B cell (primary cell): ENCODE data around the gene KLK2. TPM values are rescaled to one million over a fixed set of nuclear protein-coding genes. Genes with fewer than 3 reads are reported as not detected.

Source experiments
- ATAC-seq: fragments of 200-7000 bp; cut with Tn5 transposase; one replicate; pipeline ENCODE4 v1.10.0; 2021; ENCODE audit warnings: low read depth, mild to moderate bottlenecking, moderate number of reproducible peaks, moderate library complexity
- CTCF ChIA-PET: fragments of 350-600 bp; sonication (Branson Sonifier 250); formaldehyde crosslinking; loops from one replicate; lab custom pipeline; 2021; ENCODE audit warnings: antibody characterized with exemption, inconsistent platforms; lab: Charles Lee
- POLR2A ChIA-PET: fragments of 350-600 bp; sonication (Branson Sonifier 250); formaldehyde crosslinking; loops from one replicate; lab custom pipeline; 2021; ENCODE audit warnings: antibody characterized with exemption; lab: Charles Lee
- DNase-seq: peaks from one replicate; pipeline ENCODE4 v3.0.0; 2013
- H2AFZ ChIP-seq: 2 replicates; pipeline ENCODE4 v1.6.1; 2012; ENCODE audit warnings: mild to moderate bottlenecking, low read depth, low read length; ENCODE audit not compliant: insufficient read depth, poor library complexity, severe bottlenecking
- H3K27ac ChIP-seq, 2 donors: 1 replicate in 1 of 2; 2 replicates in 1 of 2; pipeline ENCODE4 v1.5.1; 2012 to 2013; ENCODE audit warnings: low read length in 2 of 2, mild to moderate bottlenecking in 2 of 2, moderate library complexity in 1 of 2
- H3K27me3 ChIP-seq, 4 experiments: fragments of 200-600 bp in 1 of 4; sonication (generic) in 1 of 4; replicated peaks in 1 of 4; 1 replicate in 2 of 4; 2 replicates in 2 of 4; pipeline versions ENCODE4 v1.6.1 to v1.7.0; 2013 to 2016; ENCODE audit warnings: low read length in 3 of 4, mild to moderate bottlenecking in 2 of 4, mixed read lengths in 1 of 4, moderate library complexity in 1 of 4; ENCODE audit not compliant: insufficient read depth in 4 of 4, control insufficient read depth in 3 of 4; ENCODE audit errors: control extremely low read depth in 1 of 4
- H3K36me3 ChIP-seq, 2 experiments: replicated peaks in 1 of 2; 1 replicate in 1 of 2; 2 replicates in 1 of 2; pipeline versions ENCODE4 v1.6.1 to v1.7.1; 2013; ENCODE audit warnings: low read length in 1 of 2; ENCODE audit not compliant: insufficient read depth in 2 of 2, control insufficient read depth in 1 of 2; ENCODE audit errors: control extremely low read depth in 1 of 2, extremely low read depth in 1 of 2
- H3K4me1 ChIP-seq, 2 donors: fragments of 200-600 bp in 1 of 2; sonication (generic) in 1 of 2; 1 replicate in 1 of 2; 2 replicates in 1 of 2; pipeline versions ENCODE4 v1.5.1 to v1.6.1; 2013 to 2017; ENCODE audit warnings: low read length in 2 of 2; ENCODE audit not compliant: control insufficient read depth in 2 of 2, insufficient read depth in 2 of 2
- H3K4me2 ChIP-seq: replicated peaks from 2 replicates; pipeline ENCODE3; 2012; ENCODE audit warnings: mild to moderate bottlenecking, low read depth, low read length; ENCODE audit not compliant: poor library complexity, severe bottlenecking
- H3K4me3 ChIP-seq, 5 experiments: fragments of 200-600 bp in 1 of 5; sonication (generic) in 1 of 5; 1 replicate in 3 of 5; 2 replicates in 2 of 5; pipeline versions ENCODE4 v1.5.1 to v1.7.0; 2011 to 2016; ENCODE audit warnings: low read length in 4 of 5, mild to moderate bottlenecking in 4 of 5, low read depth in 2 of 5, control low read depth in 1 of 5, moderate library complexity in 1 of 5; ENCODE audit not compliant: insufficient read depth in 1 of 5; ENCODE audit errors: control extremely low read depth in 1 of 5, extremely low read depth in 1 of 5
- H3K79me2 ChIP-seq: fragments of 200-600 bp; sonication (generic); one replicate; pipeline ENCODE4 v1.6.0; 2016; ENCODE audit warnings: low read length; ENCODE audit not compliant: control insufficient read depth, insufficient read depth
- H3K9ac ChIP-seq: fragments of 200-600 bp; sonication (generic); 2 replicates; pipeline ENCODE4 v1.6.1; 2017; ENCODE audit warnings: mild to moderate bottlenecking, low read length, moderate library complexity
- H3K9me3 ChIP-seq, 3 donors: one replicate each; pipeline versions ENCODE4 v1.6.1 to v1.7.1; 2013; ENCODE audit warnings: low read length in 2 of 3; ENCODE audit not compliant: control insufficient read depth in 2 of 3, insufficient read depth in 1 of 3; ENCODE audit errors: control extremely low read depth in 1 of 3
- H4K20me1 ChIP-seq: 2 replicates; pipeline ENCODE4 v1.6.0; 2012; ENCODE audit warnings: mild to moderate bottlenecking, low read length; ENCODE audit not compliant: insufficient read depth, control insufficient read depth, poor library complexity, severe bottlenecking
- H3K27ac Mint-ChIP-seq: one replicate; pipeline ENCODE4 v1.8.0; 2021; ENCODE audit warnings: mixed read lengths
- H3K27me3 Mint-ChIP-seq: one replicate; pipeline ENCODE4 v1.8.0; 2021; ENCODE audit warnings: mixed read lengths
- H3K4me1 Mint-ChIP-seq: one replicate; pipeline ENCODE4 v1.8.0; 2021; ENCODE audit warnings: mixed read lengths
- H3K4me3 Mint-ChIP-seq: one replicate; pipeline ENCODE4 v1.8.0; 2021; ENCODE audit warnings: mixed read lengths
- H3K9me3 Mint-ChIP-seq: one replicate; pipeline ENCODE4 v1.8.0; 2022; ENCODE audit warnings: mixed read lengths; ENCODE audit not compliant: insufficient read depth
- CTCF ChIP-seq: fragments of 200-600 bp; IDR thresholded peaks from one replicate; pipeline ENCODE4 v1.8.0; 2022; ENCODE audit warnings: antibody characterized with exemption, mild to moderate bottlenecking
- EZH2 ChIP-seq: IDR thresholded peaks from 2 replicates; pipeline ENCODE4 v1.6.1; 2012; ENCODE audit warnings: borderline replicate concordance, low read depth, mild to moderate bottlenecking, moderate library complexity, low read length; ENCODE audit not compliant: insufficient read depth, poor library complexity, severe bottlenecking
- WGBS: methylation state at CpG from one replicate; pipeline ENCODE4 v1.1.5; 2013; ENCODE audit warnings: missing lambda C conversion rate; ENCODE audit not compliant: insufficient coverage; 5-methylcytosine and 5-hydroxymethylcytosine counted together
- intact Hi-C: fragments of 100-400 bp; cut with micrococcal nuclease; formaldehyde crosslinking; loops from one replicate; pipeline ENCODE4 v1.10.0; 2022
- polyA plus RNA-seq: library from polyadenylated mRNA; depleted of rRNA; stranded (reverse); fragments of >200 nt; gene quantifications from 2 replicates; pipeline ENCODE4 v1.2.3, GENCODE V29; 2012
- total RNA-seq, 2 donors: library from RNA; stranded (reverse); fragments of 120-200 nt in 1 of 2; gene quantifications; 1 replicate in 1 of 2; 2 replicates in 1 of 2; pipeline versions ENCODE4 v1.2.3 to v1.2.4, GENCODE V29; 2013 to 2022

Gene KLK2
- total and polyA plus RNA-seq, 2 donors (not counting 1 experiment from before 2014, with no cell fraction given): 0.60 to 1.7 TPM

DNA sequence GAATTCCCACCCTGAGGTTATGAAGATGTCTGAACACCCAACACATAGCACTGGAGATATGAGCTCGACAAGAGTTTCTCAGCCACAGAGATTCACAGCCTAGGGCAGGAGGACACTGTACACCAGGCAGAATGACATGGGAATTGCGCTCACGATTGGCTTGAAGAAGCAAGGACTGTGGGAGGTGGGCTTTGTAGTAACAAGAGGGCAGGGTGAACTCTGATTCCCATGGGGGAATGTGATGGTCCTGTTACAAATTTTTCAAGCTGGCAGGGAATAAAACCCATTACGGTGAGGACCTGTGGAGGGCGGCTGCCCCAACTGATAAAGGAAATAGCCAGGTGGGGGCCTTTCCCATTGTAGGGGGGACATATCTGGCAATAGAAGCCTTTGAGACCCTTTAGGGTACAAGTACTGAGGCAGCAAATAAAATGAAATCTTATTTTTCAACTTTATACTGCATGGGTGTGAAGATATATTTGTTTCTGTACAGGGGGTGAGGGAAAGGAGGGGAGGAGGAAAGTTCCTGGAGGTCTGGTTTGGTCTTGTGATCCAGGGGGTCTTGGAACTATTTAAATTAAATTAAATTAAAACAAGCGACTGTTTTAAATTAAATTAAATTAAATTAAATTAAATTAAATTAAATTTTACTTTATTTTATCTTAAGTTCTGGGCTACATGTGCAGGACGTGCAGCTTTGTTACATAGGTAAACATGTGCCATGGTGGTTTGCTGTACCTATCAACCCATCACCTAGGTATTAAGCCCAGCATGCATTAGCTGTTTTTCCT lies 11.5 kb upstream of the KLK2 start:
- Histone ChIP-seq H2AFZ (no peak overlapping the region), H3K27me3 (peaks cover 0 to 22% (median 2%) of the 10 kb centered on the region in 4 experiments), H3K9me3 (peaks cover 0 to 13% (median 4%) of the 10 kb centered on the region in 3 donors), H3K36me3 (no peaks in the 10 kb centered on the region), H3K4me1 (no peaks in the 10 kb centered on the region), H3K4me3 (no peak overlapping the region), H3K79me2 (no peaks in the 10 kb centered on the region), H3K4me2 (no peak overlapping the region), H3K27ac (no peak overlapping the region), H3K9ac (no peak overlapping the region), H4K20me1 (no peaks in the 10 kb centered on the region)
- ChIA-PET CTCF (interaction anchor here (0.6 to 1.4 kb wide), 3 partner anchors 12 to 132 kb away, joined by 3 read pairs; partner anchors contain the start of gene KLK2), POLR2A (no interaction called here)
- Mint-ChIP-seq H3K27ac (no peak overlapping the region), H3K9me3 (no peaks in the 10 kb centered on the region), H3K27me3 (peaks cover 53% of the 10 kb centered on the region), H3K4me3 (no peak overlapping the region), H3K4me1 (peaks cover 2% of the 10 kb centered on the region)
- DNase-seq (no peak), ATAC-seq (no peak)
- 95% methylated on average over 3 of the region's 7 CpGs for WGBS
- no peak for TF ChIP-seq EZH2
- TF ChIP-seq CTCF: no peak
- intact Hi-C loops: no loop called here

- H3K27ac ChIP-seq: no peak overlapping the region
- H3K36me3 ChIP-seq: no peaks in the 10 kb centered on the region
- ATAC-seq (no peak), DNase-seq (no peak)
- TF ChIP-seq EZH2: no peak
- TF ChIP-seq CTCF: no peak
- H3K27me3 Mint-ChIP-seq: peaks cover 52% of the 10 kb centered on the region
- CTCF ChIA-PET: no interaction called here
- peaks cover 0 to 10% (median 5%) of the 10 kb centered on the region in 4 experiments for H3K27me3 ChIP-seq
- intact Hi-C loops: no loop called here
- no peaks in the 10 kb centered on the region for H3K4me1 ChIP-seq
- peaks cover 0 to 8% (median 0%) of the 10 kb centered on the region in 3 donors for H3K9me3 ChIP-seq
- no peak overlapping the region for H2AFZ ChIP-seq
- POLR2A ChIA-PET: no interaction called here
- H3K4me1 Mint-ChIP-seq: no peaks in the 10 kb centered on the region
- H3K4me3 Mint-ChIP-seq: no peak overlapping the region
- no peaks in the 10 kb centered on the region for H3K79me2 ChIP-seq
- no peak overlapping the region for H3K9ac ChIP-seq
- H3K27ac Mint-ChIP-seq: no peak overlapping the region
- 90% methylated on average over 3 of the region's 4 CpGs for WGBS
- no peak overlapping the region for H3K4me3 ChIP-seq
- no peaks in the 10 kb centered on the region for H3K9me3 Mint-ChIP-seq
- no peak overlapping the region for H3K4me2 ChIP-seq
- H4K20me1 ChIP-seq: no peaks in the 10 kb centered on the region
These were observed 3.8 kb upstream of the KLK2 start for GRCh38 chr19:50869479-50869878.
